ENCODE measurements around the gene ETV6.

The ETV6 gene

DNA sequence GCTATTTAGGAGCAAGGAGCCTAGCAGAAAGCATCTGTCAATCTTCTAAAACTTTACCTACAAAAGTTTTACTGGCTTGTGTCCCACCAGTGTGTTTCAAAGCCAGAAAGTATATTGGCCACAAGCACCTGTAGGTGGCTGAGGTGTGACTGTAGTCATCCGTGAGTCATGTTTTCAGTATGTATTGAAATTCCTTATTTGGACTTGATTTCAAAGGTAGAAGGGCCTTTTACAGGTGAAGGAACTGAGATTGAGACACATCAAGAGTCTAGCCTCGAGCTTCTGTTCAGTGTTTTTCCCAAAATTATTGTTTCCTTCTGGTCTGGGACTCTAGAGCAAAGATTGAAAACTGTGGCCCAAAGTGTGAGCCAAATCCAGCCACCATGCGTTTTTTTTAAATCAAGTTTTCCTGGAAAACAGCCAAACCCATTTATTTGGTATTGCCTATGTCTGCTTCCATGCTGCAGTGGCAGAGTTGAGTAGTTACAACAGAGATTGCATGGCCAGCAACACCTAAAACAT is 226.0 kb downstream of the ETV6 start:
- DNase-seq, result no peak
- no peak for TF ChIP-seq GATA1 (IDR thresholded peaks at IDR 0.05; ENCODE audit: low read depth, low read length)
- TF ChIP-seq POLR2A (IDR thresholded peaks at IDR 0.05; ENCODE audit: low read length), result no peak

DNA sequence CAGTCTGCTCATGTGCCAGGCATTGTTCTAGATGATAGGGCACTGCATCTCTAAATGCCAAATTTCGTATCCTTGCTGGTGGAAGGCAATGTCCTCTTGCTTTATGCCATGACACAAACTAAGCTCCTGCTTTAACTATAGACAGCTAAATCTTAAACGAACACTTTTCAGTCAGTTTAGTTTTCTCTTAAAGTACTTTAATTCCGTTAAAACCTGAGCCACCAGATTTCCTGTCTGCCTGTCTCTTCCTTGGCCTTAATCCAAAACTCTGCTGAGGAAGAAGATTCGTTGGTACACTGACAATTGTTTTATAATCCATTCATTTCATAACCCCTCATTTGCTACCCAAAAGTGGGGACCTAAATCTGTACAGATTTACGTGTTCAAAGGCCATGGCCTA is 226.8 kb downstream of the ETV6 start:
- DNase-seq, result no peak

DNA sequence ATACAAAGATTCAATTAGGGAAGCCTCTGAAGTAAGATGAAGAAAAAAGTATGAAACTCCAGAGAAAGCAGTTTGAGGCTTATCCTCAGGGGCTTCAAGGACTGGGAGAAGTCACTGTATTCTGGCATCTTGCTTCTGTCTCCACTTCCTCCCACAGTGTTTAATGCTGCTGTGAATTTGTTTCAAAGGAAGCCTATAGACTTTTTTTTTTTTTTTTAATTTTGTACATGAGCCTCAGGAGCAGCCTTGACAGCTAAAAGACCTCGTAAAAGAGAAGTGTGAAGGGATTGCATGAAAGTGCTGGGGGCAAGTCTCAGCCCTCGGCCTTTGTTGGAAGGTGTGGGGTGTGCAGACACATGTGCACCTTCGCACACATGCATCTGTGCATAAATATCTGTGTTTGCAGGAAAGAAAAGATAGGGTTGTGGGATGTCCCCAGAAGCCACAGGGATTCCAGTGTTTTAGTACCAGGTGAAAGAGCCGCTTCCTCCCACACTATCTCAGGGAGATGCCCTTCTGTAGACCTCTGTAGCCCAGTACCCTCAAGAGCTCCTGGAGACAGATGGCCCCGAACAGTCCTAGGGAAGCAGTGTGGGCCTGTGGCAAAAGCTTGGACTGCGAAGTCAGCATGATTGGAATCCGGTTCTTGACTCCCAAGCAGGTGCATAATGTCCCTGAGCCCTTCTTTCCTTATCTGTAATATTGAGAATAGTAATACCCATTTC is 227.8 kb downstream of the ETV6 start:
- TF ChIP-seq GATA1 (IDR thresholded peaks at IDR 0.05; ENCODE audit: low read depth, low read length) (no peak), POLR2A (IDR thresholded peaks at IDR 0.05; ENCODE audit: low read length) (no peak)
- DNase-seq, result no peak

More for the DNA sequence above, 226.8 kb downstream of the ETV6 start:
- TF ChIP-seq POLR2A (IDR thresholded peaks at IDR 0.05; ENCODE audit: low read length) (no peak), GATA1 (IDR thresholded peaks at IDR 0.05; ENCODE audit: low read depth, low read length) (no peak)

DNA sequence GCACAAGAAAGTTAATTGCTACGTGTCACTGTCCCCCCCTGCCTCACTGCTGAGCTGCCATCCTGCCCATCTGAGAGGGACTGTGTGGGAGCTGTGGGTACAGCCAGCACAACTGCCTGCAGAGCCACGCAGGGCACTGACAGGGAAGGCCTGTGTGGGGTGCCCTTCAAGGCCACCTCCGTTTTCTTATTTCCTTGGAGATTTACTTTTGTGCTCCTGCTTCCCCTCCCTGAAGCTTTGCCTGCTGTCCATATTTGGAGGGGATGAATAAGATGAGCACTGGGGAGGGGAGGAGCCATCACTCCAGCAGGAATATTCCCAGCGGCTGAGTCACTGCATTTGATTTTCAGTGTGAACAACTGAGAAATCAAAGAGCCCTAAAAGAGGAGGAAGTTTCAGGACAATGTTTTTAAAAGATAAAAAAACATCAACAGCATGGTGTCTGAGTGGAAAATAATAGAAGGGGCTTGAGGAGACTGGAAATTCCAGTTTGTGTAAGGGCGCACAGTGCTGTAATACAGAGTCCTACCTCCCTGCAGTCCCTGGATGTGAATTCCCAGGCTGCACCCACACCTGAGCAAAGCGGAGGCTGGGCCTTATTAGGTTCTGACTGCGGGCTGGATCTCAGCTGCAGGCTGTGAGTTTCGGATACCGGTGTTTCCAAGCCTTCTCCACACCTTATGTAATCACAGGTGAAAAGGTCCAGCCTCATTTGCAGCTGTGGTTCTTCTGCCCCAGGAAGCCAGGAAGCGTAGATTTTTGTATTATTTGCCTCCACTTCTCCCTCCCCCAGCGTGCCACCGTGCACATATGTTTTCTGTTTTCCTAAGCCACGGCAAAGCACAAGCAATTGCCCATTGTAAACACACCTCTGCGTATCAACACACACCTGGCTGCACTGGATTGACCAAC is 228.7 kb downstream of the ETV6 start:
- DNase-seq, result no peak
- no peak for TF ChIP-seq POLR2A (IDR thresholded peaks at IDR 0.05; ENCODE audit: low read length)
- TF ChIP-seq GATA1 (IDR thresholded peaks at IDR 0.05; ENCODE audit: low read depth, low read length), result no peak

DNA sequence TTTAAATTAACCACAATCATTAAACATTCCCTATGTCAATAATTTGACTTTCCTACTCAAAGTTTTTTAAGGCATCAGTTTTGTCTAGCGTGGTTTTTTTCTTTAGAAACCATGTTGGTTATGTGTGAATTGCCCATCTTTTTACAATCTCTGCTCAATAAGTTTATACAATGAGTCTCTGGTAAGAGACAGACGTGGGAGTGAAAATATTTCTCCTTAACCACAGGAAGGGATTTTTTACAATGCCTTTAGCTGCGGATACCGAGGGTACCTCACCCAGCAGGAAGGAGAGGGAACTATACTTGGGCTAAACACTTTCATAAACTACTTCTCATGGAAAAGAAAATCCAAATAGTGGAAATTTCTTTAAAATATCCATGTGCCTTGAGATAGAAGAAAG is 229.8 kb downstream of the ETV6 start:
- TF ChIP-seq POLR2A (IDR thresholded peaks at IDR 0.05; ENCODE audit: low read length), result no peak
- TF ChIP-seq GATA1 (IDR thresholded peaks at IDR 0.05; ENCODE audit: low read depth, low read length), result no peak
- no peak for DNase-seq

DNA sequence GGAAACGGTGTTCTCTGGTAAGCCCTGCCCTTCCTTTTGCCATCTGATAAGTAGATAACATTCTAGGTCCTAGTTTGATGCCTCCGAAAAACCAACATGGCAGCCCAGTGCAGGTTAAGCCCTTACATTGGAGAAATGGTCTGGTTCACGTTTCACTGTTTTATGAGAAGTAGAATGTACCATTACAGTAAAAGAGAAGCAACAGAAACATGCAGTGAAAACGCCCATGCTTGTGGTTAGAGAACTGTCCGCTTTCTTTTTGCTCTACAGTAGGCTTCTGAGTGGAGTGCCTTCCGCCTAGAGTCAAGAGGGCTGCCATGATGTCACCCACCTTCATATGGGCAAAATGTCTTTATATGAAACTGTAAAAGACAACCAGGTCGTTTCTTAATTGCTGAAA is 230.9 kb downstream of the ETV6 start:
- DNase-seq, result no peak
- TF ChIP-seq POLR2A (IDR thresholded peaks at IDR 0.05; ENCODE audit: low read length) (no peak), GATA1 (IDR thresholded peaks at IDR 0.05; ENCODE audit: low read depth, low read length) (no peak)

DNA sequence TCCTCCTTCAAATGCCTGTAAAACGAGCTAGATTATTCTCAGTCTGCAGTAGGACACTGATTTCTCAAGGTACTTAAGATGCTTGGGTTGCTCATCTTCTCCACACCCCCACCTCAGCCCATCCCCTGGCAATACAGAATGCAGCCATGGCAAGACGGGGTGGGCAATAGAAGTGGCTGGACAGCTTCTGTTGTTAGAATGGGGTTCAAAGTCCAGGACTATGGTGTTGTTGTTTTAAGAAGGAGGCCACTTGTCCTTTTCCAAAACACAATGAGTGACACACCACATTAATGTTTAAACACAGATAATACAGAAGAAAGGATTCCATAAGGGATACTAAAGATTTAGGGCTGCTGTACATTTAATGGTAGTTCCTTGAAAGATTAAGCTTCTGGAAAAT is 232.4 kb downstream of the ETV6 start:
- no peak for DNase-seq
- no peak for TF ChIP-seq GATA1 (IDR thresholded peaks at IDR 0.05; ENCODE audit: low read depth, low read length)
- no peak for TF ChIP-seq POLR2A (IDR thresholded peaks at IDR 0.05; ENCODE audit: low read length)

DNA sequence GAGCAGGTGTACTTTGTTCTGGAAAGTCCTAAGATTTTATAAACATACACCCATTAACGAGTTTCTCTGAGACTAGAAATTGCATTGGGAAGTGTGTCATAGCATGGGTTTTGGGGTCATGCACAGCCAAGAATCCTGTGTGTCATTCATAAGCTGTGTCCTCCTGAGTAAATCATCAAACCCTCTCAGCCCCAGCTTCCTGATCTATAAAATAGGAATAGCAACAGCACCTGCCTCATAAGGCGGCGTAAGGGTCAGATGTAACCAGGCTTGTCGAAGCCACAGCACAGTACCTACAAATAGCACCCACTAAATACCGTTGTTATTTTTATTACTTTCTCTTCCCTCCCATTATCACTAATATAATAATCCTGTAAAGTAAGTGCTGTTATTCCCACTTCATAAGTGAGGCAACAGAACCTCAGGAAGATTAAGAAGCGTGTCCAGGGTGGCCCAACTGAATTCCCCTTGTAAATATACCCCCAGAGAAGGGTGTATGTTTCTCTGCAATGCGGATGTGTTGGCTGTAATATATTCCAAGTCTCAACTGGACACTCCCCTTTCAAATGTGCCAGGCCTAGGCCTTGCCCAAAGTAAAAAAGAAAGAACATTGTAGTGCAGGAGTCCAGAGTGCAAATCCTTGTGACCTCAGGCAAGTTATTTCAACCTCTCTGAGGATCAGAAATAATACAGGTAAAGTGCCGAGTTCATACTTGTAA is 233.0 kb downstream of the ETV6 start:
- no peak for DNase-seq
- TF ChIP-seq POLR2A (IDR thresholded peaks at IDR 0.05; ENCODE audit: low read length) (no peak), GATA1 (IDR thresholded peaks at IDR 0.05; ENCODE audit: low read depth, low read length) (no peak)

DNA sequence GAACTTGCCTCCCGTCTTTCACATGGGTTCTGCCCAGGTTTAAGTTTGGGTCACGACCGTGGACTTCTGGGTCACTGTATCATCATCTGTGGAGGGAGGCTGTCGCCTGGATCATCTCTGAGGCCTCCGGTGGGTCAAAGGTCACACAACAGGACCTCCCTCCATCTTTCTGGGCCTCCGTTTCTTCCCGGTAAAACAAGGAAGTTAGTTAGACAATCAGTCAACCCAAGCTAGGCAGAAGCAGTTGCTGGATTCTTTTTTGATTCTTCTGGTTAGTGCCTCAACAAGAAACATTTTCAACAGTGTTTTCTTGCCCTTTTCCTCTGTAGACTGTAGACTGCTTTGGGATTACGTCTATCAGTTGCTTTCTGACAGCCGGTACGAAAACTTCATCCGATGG is 234.6 kb downstream of the ETV6 start:
- DNase-seq, result no peak
- TF ChIP-seq POLR2A (IDR thresholded peaks at IDR 0.05; ENCODE audit: low read length) (no peak), GATA1 (IDR thresholded peaks at IDR 0.05; ENCODE audit: low read depth, low read length) (no peak)

DNA sequence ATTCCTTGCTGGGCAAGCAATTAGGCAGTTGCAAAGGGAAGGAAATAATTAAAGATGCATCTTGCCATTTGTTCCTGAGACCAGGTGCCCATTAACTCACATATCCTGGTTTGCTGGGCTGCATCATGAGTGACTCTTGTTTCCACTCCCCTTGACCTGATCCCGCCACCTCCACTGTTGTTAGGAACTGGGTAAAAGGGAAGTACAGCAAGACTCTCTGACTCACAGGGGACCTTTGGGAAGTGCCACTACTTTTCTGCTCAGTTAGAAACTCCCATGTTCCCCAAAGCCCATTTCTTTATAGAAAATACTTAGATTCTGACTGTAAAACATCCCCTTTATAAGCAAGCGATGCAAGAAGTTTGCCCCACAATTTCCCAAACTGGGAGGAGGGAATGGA is 235.2 kb downstream of the ETV6 start:
- no peak for TF ChIP-seq GATA1 (IDR thresholded peaks at IDR 0.05; ENCODE audit: low read depth, low read length)
- TF ChIP-seq POLR2A (IDR thresholded peaks at IDR 0.05; ENCODE audit: low read length), result no peak
- DNase-seq, result no peak

DNA sequence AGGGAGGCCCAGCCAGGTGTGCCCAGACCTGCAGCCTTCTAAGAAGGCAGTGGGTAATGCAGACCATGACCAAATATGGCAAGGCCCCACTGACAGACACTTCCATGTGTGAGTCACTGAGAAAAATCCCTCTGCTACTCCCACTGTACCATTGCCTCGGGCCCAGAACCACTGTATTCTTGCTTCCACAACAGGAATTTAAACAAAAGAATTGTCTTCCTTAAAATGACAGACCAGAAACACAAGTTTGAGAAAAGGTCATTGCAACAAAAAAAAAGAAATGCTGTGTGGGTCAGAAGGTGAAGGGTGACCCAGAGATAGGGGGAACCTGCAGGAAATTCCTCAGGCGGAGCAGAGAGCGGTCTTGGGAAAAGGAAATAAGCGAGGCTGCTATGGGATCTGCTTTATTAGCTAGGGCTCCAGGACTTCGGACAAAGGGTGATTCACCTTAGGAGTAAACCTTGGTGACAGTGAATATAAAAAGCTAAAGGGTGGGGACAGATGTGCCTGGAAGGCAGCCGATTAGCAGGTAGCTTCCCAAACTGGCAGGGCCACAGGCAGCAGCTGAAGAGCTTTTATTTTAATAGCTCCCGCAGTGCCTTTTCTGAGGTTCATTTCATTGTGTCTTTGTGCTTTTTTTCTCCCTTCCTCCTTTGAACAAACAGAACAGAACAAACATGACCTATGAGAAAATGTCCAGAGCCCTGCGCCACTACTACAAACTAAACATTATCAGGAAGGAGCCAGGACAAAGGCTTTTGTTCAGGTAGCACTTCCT is 236.0 kb downstream of the ETV6 start:
- TF ChIP-seq POLR2A (IDR thresholded peaks at IDR 0.05; ENCODE audit: low read length) (no peak), GATA1 (IDR thresholded peaks at IDR 0.05; ENCODE audit: low read depth, low read length) (no peak)
- no peak for DNase-seq

DNA sequence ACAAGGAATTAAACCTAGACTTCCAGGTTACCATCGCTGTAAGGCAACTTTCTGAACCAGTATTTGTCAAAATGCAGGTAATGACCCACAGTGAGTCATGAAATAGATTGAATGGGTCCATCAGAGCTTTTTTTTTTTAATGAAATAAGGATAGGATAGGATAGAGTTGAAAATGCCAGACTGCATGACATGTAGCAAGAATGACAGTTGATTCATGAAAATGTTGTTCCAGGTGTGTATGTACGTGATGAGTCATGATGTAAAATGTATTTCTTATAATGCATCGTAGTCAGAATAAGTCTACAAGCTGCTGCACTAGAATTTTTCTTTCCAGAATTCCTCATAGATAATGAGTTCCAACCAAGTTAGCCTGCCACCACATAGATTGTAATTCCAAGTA is 236.9 kb downstream of the ETV6 start:
- no peak for TF ChIP-seq POLR2A (IDR thresholded peaks at IDR 0.05; ENCODE audit: low read length)
- TF ChIP-seq GATA1 (IDR thresholded peaks at IDR 0.05; ENCODE audit: low read depth, low read length), result no peak

DNA sequence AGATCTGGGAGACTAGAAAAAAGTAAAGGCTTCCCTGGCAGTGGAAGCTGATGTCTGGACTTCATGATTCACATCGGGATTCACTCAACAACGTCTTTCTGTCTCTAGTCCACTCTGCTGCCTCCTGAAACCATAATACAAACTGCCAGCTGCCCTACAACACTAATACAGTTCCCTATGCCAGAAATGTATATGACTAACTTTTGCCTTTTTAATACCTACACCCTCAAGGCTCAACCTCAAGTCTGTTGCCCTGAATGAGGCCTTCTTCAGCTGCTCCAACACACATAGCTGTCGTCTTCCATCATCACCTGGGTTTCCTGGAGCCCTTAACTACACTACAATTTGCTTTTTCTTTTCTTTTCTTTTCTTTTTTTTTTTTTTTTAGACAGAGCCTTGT is 238.6 kb downstream of the ETV6 start:
- TF ChIP-seq POLR2A (IDR thresholded peaks at IDR 0.05; ENCODE audit: low read length) (no peak), GATA1 (IDR thresholded peaks at IDR 0.05; ENCODE audit: low read depth, low read length) (no peak)
- DNase-seq, result no peak

More for the DNA sequence above, 236.9 kb downstream of the ETV6 start:
- DNase-seq, result no peak

All from erythroblast (primary cell).